GM10266 (cell line): Measurements from ENCODE around the gene MROH2B.

ENCODE experiments used
- DNase-seq: peaks from one replicate; pipeline ENCODE4 v3.0.0; 2012; ENCODE audit errors: extremely low spot score
- CTCF ChIP-seq: IDR thresholded peaks from 2 replicates; pipeline ENCODE4 v1.5.1; 2012; ENCODE audit warnings: mild to moderate bottlenecking, low read depth; ENCODE audit not compliant: control insufficient read depth, insufficient read depth; ENCODE audit errors: missing control alignments

MROH2B gene

DNA sequence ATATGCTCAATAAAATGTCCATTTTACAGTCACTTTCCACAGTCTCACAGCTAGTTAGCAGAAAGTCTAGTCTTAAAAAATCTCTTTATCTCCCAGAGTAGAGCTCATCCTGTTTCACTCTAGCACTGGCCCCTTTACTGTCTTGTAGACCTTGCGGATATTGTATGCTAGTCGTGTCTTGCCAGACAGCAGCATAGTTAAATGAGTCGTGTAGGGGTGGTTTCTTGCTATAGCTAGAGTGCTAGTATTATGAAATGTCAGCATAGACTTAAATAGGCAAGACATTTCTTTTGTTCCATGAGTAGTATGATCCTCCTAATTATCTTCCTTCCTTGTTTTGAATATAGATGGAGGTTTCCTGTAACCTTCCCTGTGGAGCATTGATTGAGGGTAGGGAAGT is 84.5 kb downstream of the MROH2B start:
- no peak for TF ChIP-seq CTCF
- DNase-seq: no peak

DNA sequence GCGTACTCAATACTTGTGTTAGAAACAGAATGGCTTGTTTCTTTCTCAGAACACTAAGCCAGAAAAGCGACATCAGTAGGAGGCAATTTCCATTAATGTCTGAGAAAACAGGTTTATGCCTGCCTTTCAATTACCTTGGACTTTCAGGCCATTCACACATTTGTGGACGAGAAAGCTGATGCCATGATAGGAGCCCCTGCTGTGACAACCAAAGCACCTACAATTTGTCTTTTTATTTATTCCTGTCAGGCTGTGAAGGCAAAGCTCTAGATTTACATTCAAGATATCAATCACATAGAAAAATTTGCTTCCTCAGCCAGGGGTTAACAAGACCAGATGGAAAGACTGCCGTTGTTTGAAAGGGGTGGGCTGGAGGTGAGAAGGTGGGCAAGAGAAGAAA is 85.6 kb downstream of the MROH2B start:
- no peak for DNase-seq
- no peak for TF ChIP-seq CTCF

DNA sequence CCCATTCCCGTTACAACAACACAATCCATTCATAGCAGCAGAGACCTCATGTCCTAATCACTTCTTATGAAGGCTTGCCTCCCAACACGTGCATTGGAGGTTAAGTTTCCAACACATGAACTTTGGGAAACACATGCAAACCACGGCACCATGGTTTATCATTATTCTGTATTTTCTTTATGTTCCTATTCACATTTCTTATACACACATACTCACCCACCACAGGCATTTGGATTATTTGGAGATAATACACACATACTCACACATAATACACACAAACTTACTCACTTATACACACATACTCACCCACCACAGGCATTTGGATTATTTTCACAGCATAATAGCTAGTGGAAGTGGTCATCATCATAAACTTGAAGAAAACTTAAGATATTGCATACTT is 86.3 kb downstream of the MROH2B start:
- DNase-seq: no peak
- TF ChIP-seq CTCF: no peak

- no peak for DNase-seq
- no peak for TF ChIP-seq CTCF
Observed at GRCh38 chr5:40983781-40984180, 87.4 kb downstream of the MROH2B start.

DNA sequence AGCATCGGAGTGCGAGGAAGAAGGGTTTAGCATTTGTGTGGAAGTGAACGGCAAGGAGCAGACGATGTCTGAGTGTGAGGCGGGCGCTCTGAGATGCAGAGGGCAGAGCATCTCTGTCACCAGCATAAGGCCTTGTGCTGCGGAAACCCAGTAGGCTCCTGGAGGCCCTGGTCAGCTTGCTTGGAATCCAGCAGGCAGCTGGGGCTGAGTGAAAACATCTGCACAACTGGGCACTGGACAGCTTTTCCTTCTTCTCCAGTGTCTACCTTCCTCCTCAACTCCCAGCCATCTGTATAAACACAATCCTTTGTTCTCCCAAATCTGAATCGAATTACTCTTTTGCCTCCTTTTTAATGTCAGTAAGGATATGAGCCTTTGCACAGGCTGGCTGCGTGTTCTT is 89.7 kb downstream of the MROH2B start:
- TF ChIP-seq CTCF: no peak
- DNase-seq: no peak

DNA sequence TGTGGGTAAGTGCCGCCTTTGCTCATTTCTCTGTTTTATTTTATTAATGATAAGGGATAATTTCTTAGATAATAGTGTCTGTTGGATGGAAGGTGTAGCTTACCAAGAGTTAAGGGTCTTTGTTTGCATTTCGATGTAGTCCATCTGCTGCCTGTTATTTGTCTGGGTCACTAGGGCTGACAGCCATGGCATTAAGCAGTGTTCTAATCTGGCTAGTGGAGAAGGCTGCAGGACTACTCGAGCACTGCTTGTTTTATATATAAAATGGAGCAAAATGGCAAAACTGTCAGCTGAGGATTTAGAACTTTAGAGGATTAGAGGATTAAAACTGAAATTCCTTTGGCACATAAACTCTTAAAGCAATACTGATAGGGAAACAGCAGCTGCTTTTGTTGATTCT is 94.3 kb downstream of the MROH2B start:
- TF ChIP-seq CTCF: no peak
- no peak for DNase-seq

DNA sequence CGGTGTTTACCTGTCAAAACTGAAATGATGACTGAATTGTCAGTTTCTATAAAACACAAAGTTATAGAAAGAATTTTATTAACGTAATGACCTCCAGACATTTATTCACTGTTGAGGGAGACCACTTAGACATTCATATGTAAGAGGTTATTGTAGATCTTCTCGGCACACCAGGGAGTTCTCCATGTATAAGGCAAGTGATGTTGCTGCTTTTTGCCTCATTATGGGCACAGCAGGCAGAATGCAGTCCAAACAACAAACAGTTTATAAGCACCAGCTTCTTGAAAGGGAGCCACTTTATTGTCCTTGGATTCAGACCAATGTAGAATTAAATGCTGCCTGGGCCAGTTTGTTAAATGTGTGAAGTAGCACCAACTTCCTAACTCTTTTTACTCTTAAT is 95.1 kb downstream of the MROH2B start:
- no peak for TF ChIP-seq CTCF

More for the DNA sequence above, 95.1 kb downstream of the MROH2B start:
- DNase-seq: no peak
